ENCODE measurements around the gene CAMTA2.

DNA sequence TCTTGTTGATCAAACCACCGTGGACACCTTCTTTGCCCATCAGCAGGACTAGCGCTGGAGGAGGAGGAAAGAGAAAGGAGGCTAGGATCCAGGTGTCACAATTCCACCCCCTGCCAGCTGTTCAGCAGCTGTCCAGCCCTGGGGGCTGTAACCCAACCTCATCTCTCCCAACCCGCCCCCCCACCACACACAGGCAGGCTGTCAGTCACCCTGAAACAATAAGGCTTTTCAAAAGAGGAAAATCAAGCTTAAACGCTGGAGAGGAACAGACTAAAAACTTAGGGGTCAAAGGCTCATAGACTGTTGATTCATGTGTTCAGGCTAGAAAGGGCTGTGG lies 41.6 kb downstream of the CAMTA2 start:
- TF ChIP-seq CTCF (conservative IDR thresholded peaks at IDR 0.05 in 1 of 2, IDR thresholded peaks at IDR 0.05 in 1 of 2; ENCODE audit: low read depth in 1 of 2, low read length in 2 of 2), result no peak
- no peak for TF ChIP-seq EZH2 (IDR thresholded peaks at IDR 0.05; ENCODE audit: low read length, missing control alignments)

Measured in fibroblast of lung (primary cell).